Measurements from ENCODE around the gene PSMD5.
"Not testable (repeated sequence)": the region's sequence is repeated elsewhere in the genome, so short reads cannot be mapped to it uniquely, and the experiment has no call there.

The PSMD5 gene

GRCh38 chr9:120830865-120831264 is 11.9 kb downstream of the PSMD5 start:
- Histone ChIP-seq H3K4me3 (ENCODE audit: low read length) (no peak overlapping the region), H3K4me1 (ENCODE audit: control insufficient read depth, insufficient read depth, low read length) (peaks cover 4% of the 10 kb centered on the region), H3K9me3 (ENCODE audit: control insufficient read depth, low read length) (no peaks in the 10 kb centered on the region), H3K9ac (ENCODE audit: low read length) (no peak overlapping the region), H3K36me3 (ENCODE audit: control insufficient read depth, insufficient read depth, low read length, severe bottlenecking) (peaks cover 74% of the 10 kb centered on the region), H3K27me3 (replicated peaks; ENCODE audit: control insufficient read depth, insufficient read depth, low read length) (no peaks in the 10 kb centered on the region)
- no peak for DNase-seq (ENCODE audit: low read depth)

DNA sequence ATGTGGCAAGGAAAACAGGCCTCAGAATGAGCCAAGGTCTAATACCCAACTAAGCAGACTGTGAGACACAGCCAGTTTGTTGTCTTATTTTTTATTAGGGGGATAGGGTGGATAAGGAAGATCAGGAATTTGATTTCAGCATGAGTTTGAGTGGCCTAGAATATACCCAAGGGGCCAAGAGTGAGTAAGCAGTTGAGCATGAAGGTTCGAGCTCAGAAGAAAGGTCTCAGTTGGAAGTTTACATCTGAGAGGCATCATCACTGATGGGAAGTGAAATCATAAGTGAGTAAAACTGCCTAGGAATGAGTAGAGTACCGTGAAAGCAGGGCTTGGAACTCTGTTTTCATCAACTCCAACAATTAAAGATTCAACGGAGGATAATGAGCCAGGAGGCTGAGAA is 12.6 kb downstream of the PSMD5 start:
- Histone ChIP-seq H3K27me3 (replicated peaks; ENCODE audit: control insufficient read depth, insufficient read depth, low read length) (no peaks in the 10 kb centered on the region), H3K4me3 (ENCODE audit: low read length) (no peak overlapping the region), H3K9me3 (ENCODE audit: control insufficient read depth, low read length) (no peaks in the 10 kb centered on the region), H3K36me3 (ENCODE audit: control insufficient read depth, insufficient read depth, low read length, severe bottlenecking) (peaks cover 71% of the 10 kb centered on the region), H3K4me1 (ENCODE audit: control insufficient read depth, insufficient read depth, low read length) (peaks cover 4% of the 10 kb centered on the region), H3K9ac (ENCODE audit: low read length) (no peak overlapping the region)
- no peak for DNase-seq (ENCODE audit: low read depth)

- Histone ChIP-seq H3K36me3 (ENCODE audit: control insufficient read depth, insufficient read depth, low read length, severe bottlenecking) (peaks cover 71% of the 10 kb centered on the region), H3K9me3 (ENCODE audit: control insufficient read depth, low read length) (no peaks in the 10 kb centered on the region), H3K27me3 (replicated peaks; ENCODE audit: control insufficient read depth, insufficient read depth, low read length) (no peaks in the 10 kb centered on the region), H3K4me3 (ENCODE audit: low read length) (no peak overlapping the region), H3K9ac (ENCODE audit: low read length) (no peak overlapping the region), H3K4me1 (ENCODE audit: control insufficient read depth, insufficient read depth, low read length) (peaks cover 4% of the 10 kb centered on the region)
- no peak for DNase-seq (ENCODE audit: low read depth)
These were observed 13.1 kb downstream of the PSMD5 start for GRCh38 chr9:120829650-120830049.

GRCh38 chr9:120820095-120820494 is 22.6 kb downstream of the PSMD5 start:
- H3K9ac ChIP-seq (ENCODE audit: low read length): no peak overlapping the region
- H3K4me1 ChIP-seq (ENCODE audit: control insufficient read depth, insufficient read depth, low read length): peaks cover 3% of the 10 kb centered on the region
- no peak for DNase-seq (ENCODE audit: low read depth)
- no peaks in the 10 kb centered on the region for H3K27me3 ChIP-seq (replicated peaks; ENCODE audit: control insufficient read depth, insufficient read depth, low read length)
- no peaks in the 10 kb centered on the region for H3K9me3 ChIP-seq (ENCODE audit: control insufficient read depth, low read length)
- H3K4me3 ChIP-seq (ENCODE audit: low read length): no peak overlapping the region
- H3K36me3 ChIP-seq (ENCODE audit: control insufficient read depth, insufficient read depth, low read length, severe bottlenecking): peaks cover 94% of the 10 kb centered on the region

- Histone ChIP-seq H3K4me1 (ENCODE audit: control insufficient read depth, insufficient read depth, low read length) (peaks cover 3% of the 10 kb centered on the region), H3K9ac (ENCODE audit: low read length) (no peak overlapping the region), H3K27me3 (replicated peaks; ENCODE audit: control insufficient read depth, insufficient read depth, low read length) (no peaks in the 10 kb centered on the region), H3K9me3 (ENCODE audit: control insufficient read depth, low read length) (no peaks in the 10 kb centered on the region), H3K4me3 (ENCODE audit: low read length) (no peak overlapping the region), H3K36me3 (ENCODE audit: control insufficient read depth, insufficient read depth, low read length, severe bottlenecking) (peaks cover 85% of the 10 kb centered on the region)
- DNase-seq (ENCODE audit: low read depth): no peak
These were observed 24.1 kb downstream of the PSMD5 start for GRCh38 chr9:120818595-120818994.

- Histone ChIP-seq H3K36me3 (ENCODE audit: control insufficient read depth, insufficient read depth, low read length, severe bottlenecking) (peaks cover 53% of the 10 kb centered on the region), H3K4me1 (ENCODE audit: control insufficient read depth, insufficient read depth, low read length) (peaks cover 3% of the 10 kb centered on the region), H3K27me3 (replicated peaks; ENCODE audit: control insufficient read depth, insufficient read depth, low read length) (no peaks in the 10 kb centered on the region), H3K9me3 (ENCODE audit: control insufficient read depth, low read length) (peaks cover 4% of the 10 kb centered on the region), H3K9ac (ENCODE audit: low read length) (no peak overlapping the region), H3K4me3 (ENCODE audit: low read length) (no peak overlapping the region)
- no peak for DNase-seq (ENCODE audit: low read depth)
These were observed 27.6 kb downstream of the PSMD5 start for GRCh38 chr9:120815075-120815474.

DNA sequence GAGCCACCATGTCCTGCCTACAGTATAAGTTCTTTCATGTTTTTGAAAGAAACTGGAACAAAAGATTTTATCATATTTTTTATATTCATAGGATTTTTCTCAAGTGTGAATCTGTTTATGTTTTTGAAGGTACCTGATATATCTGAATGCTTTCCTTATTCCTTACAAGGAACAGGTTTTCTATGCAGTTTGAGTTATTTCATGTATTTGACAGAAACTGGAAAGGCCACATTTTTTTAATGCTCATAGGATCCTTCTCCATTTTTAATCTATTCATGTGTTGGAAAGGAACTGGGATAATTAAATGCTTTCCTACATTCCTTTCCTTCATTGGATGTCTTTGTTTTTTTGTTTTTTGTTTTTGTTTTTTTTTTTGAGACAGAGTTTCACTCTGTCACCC is 33.8 kb downstream of the PSMD5 start:
- H3K4me3 ChIP-seq (ENCODE audit: low read length): no peak overlapping the region
- H3K36me3 ChIP-seq (ENCODE audit: control insufficient read depth, insufficient read depth, low read length, severe bottlenecking): no peaks in the 10 kb centered on the region
- no peak overlapping the region for H3K9ac ChIP-seq (ENCODE audit: low read length)
- H3K9me3 ChIP-seq (ENCODE audit: control insufficient read depth, low read length): peaks cover 27% of the 10 kb centered on the region
- H3K4me1 ChIP-seq (ENCODE audit: control insufficient read depth, insufficient read depth, low read length): no peaks in the 10 kb centered on the region
- H3K27me3 ChIP-seq (replicated peaks; ENCODE audit: control insufficient read depth, insufficient read depth, low read length): no peaks in the 10 kb centered on the region
- no peak for DNase-seq (ENCODE audit: low read depth)

DNA sequence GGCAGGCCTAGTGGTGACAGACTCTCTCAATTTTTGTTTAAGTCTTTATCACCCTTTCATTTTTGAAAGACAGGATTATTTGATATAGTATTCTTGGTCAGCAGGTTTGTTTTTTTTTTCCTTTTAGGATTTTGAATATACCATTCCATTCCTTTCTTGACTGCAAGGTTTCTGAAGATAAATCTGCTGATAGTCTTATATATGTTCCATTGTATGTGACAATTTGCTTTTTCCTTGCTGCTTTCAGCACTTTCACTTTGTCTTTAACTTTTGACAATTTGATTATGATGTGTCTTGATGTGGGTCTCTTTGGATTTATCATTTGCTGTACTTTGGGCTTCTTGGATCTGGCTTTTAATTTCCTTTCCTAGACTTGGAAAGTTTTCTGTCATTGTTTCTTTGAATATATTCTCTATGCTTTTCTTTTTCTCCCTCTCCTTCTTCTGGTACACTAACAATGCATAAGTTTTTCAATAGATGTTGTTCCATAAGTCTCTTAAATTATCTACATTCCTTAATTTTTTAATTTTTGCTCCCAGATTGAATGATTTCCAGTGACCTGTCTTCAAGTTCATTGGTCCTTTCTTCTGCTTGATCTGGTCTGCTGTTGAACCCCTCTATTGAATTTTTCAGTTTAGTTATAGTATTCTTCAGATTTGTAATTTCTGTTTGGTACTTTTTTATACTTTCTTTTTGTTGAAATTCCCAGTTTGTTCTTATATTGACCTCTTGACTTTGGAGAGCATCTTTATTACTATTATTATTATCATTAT is 34.9 kb downstream of the PSMD5 start:
- no peaks in the 10 kb centered on the region for H3K36me3 ChIP-seq (ENCODE audit: control insufficient read depth, insufficient read depth, low read length, severe bottlenecking)
- H3K9ac ChIP-seq (ENCODE audit: low read length): no peak overlapping the region
- H3K4me3 ChIP-seq (ENCODE audit: low read length): peak overlapping the region; percentile 42
- no peak for DNase-seq (ENCODE audit: low read depth)
- H3K4me1 ChIP-seq (ENCODE audit: control insufficient read depth, insufficient read depth, low read length): no peaks in the 10 kb centered on the region
- no peaks in the 10 kb centered on the region for H3K27me3 ChIP-seq (replicated peaks; ENCODE audit: control insufficient read depth, insufficient read depth, low read length)
- H3K9me3 ChIP-seq (ENCODE audit: control insufficient read depth, low read length): peaks cover 27% of the 10 kb centered on the region

DNA sequence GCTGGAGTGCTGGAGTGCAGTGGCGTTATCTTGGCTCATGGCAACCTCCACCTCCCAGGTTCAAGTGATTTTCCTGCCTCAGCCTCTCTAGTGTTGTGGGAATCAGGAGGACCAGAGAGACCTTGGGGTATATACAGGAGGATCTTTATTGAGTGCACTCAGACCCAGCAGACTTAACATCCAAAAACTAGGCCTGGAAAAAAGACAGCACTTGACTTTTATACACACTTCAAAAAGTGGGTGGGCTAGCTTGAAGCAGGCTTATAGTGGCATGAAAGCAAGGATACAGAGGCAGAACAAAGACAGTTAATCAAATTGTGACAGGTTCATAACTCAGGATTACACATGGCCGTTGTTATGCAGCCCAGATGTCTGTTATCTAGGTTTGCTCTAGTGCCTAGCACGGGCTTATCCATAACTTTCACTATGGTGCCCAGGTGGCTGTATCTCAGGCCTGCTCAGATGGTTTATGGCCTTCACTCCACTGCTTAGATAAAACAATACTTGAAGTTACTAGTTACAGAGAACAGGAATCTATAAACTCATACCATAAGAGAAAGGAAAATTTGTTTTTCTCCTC is 37.8 kb downstream of the PSMD5 start:
- H3K36me3 ChIP-seq (ENCODE audit: control insufficient read depth, insufficient read depth, low read length, severe bottlenecking); H3K9ac ChIP-seq (ENCODE audit: low read length); H3K4me1 ChIP-seq (ENCODE audit: control insufficient read depth, insufficient read depth, low read length); H3K27me3 ChIP-seq (replicated peaks; ENCODE audit: control insufficient read depth, insufficient read depth, low read length); H3K4me3 ChIP-seq (ENCODE audit: low read length); DNase-seq (ENCODE audit: low read depth): not testable (repeated sequence)
- H3K9me3 ChIP-seq (ENCODE audit: control insufficient read depth, low read length): peaks cover 24% of the 10 kb centered on the region

- Histone ChIP-seq H3K36me3 (ENCODE audit: control insufficient read depth, insufficient read depth, low read length, severe bottlenecking) (no peaks in the 10 kb centered on the region), H3K9me3 (ENCODE audit: control insufficient read depth, low read length) (no peaks in the 10 kb centered on the region), H3K4me1 (ENCODE audit: control insufficient read depth, insufficient read depth, low read length) (no peaks in the 10 kb centered on the region), H3K9ac (ENCODE audit: low read length) (no peak overlapping the region), H3K27me3 (replicated peaks; ENCODE audit: control insufficient read depth, insufficient read depth, low read length) (no peaks in the 10 kb centered on the region), H3K4me3 (ENCODE audit: low read length) (no peak overlapping the region)
- no peak for DNase-seq (ENCODE audit: low read depth)
These were observed 41.3 kb downstream of the PSMD5 start for GRCh38 chr9:120801441-120801840.

DNA sequence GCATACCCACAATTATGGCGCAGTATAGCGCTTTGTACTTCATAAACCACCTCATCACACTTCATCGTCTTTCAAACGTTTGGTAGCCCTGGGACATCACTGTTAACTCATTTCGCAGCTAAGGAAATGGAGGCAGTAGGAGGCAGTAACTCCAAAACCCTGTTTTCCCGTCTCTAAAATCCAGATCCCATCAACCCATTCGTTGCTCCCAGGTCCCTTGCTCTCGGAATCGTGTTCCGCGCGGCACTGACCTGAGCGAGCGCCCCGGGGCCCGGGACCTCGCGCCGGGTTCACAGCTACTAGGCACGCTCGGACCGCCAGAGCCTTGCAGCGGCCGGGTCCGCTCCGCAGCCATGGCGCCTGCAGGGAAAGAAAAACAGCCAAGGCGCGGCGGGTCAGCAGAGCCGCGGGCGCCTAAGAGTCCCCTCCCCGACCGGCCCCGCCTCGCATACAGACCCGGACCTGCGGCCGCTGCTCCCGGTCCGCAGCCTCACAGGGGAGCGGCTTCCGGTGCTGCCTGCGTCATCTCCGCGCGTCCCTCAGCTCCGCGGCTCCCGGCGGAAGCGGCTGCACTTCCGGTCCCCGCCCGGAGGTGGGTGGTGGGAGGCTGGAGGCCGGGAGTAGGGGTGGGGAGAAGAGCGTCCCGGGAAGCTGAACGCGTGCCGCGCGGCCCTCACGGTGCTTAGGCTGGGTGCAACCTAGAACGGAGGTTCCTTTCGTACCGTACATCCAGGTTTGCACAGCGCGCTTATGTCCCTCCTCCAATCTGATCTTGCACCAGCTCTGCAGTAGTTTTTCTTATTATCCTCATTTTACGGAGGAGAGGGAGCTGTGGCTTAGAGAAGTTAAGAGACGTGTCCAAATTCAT is 49.6 kb downstream of the PSMD5 start, which contains the start of gene FBXW2:
TSS of gene FBXW2 (minus strand) at position 519 of the 868 bp plus-strand sequence. CDS start 5,158 bp downstream, outside the sequence.
- H3K9me3 ChIP-seq (ENCODE audit: control insufficient read depth, low read length): no peaks in the 10 kb centered on the region
- DNase-seq (ENCODE audit: low read depth): peak; percentile 97
- peak within 1 kb of the TSS; percentile 97 for H3K4me3 ChIP-seq (ENCODE audit: low read length)
- H3K9ac ChIP-seq (ENCODE audit: low read length): peak within 1 kb of the TSS; percentile 97
- H3K27me3 ChIP-seq (replicated peaks; ENCODE audit: control insufficient read depth, insufficient read depth, low read length): no peaks in the 10 kb centered on the region
- peaks cover 25% of the 10 kb centered on the region for H3K4me1 ChIP-seq (ENCODE audit: control insufficient read depth, insufficient read depth, low read length)
- H3K36me3 ChIP-seq (ENCODE audit: control insufficient read depth, insufficient read depth, low read length, severe bottlenecking): peaks cover 18% of the 10 kb centered on the region

All from adipocyte (in vitro differentiated cells).